K562 (cell line): ENCODE measurements around the gene RNF11. TPM values are rescaled to one million over a fixed set of nuclear protein-coding genes. Genes with fewer than 3 reads are reported as not detected.
A peak's percentile ranks its signal among the peaks of the same experiment; 100 is the strongest.

Source experiments
- ATAC-seq: fragments of 200-7000 bp; cut with Tn5 transposase; 3 replicates; pipeline ENCODE4 v1.9.1; 2020; ENCODE audit warnings: moderate library complexity
- BruUV-seq: library from RNA; stranded (reverse); fragments of 400-500 nt; replicated peaks from 2 replicates; lab custom pipeline; 2021; lab: Mats Ljungman, UMichigan
- CTCF ChIA-PET: fragments of 300-600 bp; formaldehyde crosslinking; extraction: SDS; loops from one replicate; lab custom pipeline; 2021; ENCODE audit warnings: low intra/inter-chr PET ratio; lab: Yijun Ruan, JAX
- POLR2A ChIA-PET: fragments of 300-600, 350-650 bp; sonication (Branson Sonifier 250); formaldehyde crosslinking; extraction: SDS; loops from one replicate; lab custom pipeline; 2021; ENCODE audit warnings: antibody characterized with exemption, inconsistent platforms; lab: Yijun Ruan, JAX
- DNase-seq, 4 experiments: peaks; one replicate each; pipeline versions ENCODE4 v3.0.0 to v3.0.0-alpha.2; 2011 to 2018; ENCODE audit warnings: low spot score in 3 of 4, mixed read lengths in 3 of 4; ENCODE audit errors: extremely low read depth in 1 of 4
- FAIRE-seq: peaks from 2 replicates; lab custom pipeline; 2011; peaks lifted over from hg19 to GRCh38; lab: Jason Lieb, UNC
- H2AFZ ChIP-seq: 2 replicates; pipeline ENCODE4 v1.6.0; 2011; ENCODE audit warnings: low read depth, low read length, control low read depth, inconsistent platforms
- H3K27ac ChIP-seq: fragments of 200-600 bp; 3 replicates; pipeline ENCODE4 v1.8.0; 2011; ENCODE audit warnings: low read depth, mild to moderate bottlenecking, control low read depth, inconsistent platforms, low read length, moderate library complexity, mixed read lengths; ENCODE audit errors: extremely low read depth
- H3K27me3 ChIP-seq, 2 experiments: fragments of 300-600 bp in 1 of 2; 2 replicates in 1 of 2; 3 replicates in 1 of 2; pipeline versions ENCODE4 v1.6.0 to v1.8.0; 2011; ENCODE audit warnings: inconsistent platforms in 2 of 2, low read length in 2 of 2, mild to moderate bottlenecking in 1 of 2, mixed read lengths in 1 of 2, moderate library complexity in 1 of 2; ENCODE audit not compliant: control insufficient read depth in 2 of 2, insufficient read depth in 2 of 2
- H3K36me3 ChIP-seq: fragments of 300-600 bp; 3 replicates; pipeline ENCODE4 v1.8.0; 2011; ENCODE audit warnings: mild to moderate bottlenecking, low read length, inconsistent platforms; ENCODE audit not compliant: control insufficient read depth, insufficient read depth
- H3K4me1 ChIP-seq, 2 experiments: fragments of 200-600 bp in 1 of 2; replicated peaks in 1 of 2; 2 replicates in 1 of 2; 3 replicates in 1 of 2; pipeline versions ENCODE4 v1.5.1 to v1.8.0; 2011; ENCODE audit warnings: inconsistent platforms in 2 of 2, low read length in 2 of 2, mild to moderate bottlenecking in 1 of 2, mixed read lengths in 1 of 2, moderate library complexity in 1 of 2; ENCODE audit not compliant: control insufficient read depth in 2 of 2, insufficient read depth in 2 of 2
- H3K4me2 ChIP-seq: 2 replicates; pipeline ENCODE4 v1.6.1; 2011; ENCODE audit warnings: low read length, control low read depth, inconsistent platforms, mixed read lengths; ENCODE audit not compliant: insufficient read depth
- H3K4me3 ChIP-seq: fragments of 200-600 bp; sonication (generic), shearing (Covaris generic); 2 replicates; pipeline ENCODE4 v1.5.1; 2016; ENCODE audit warnings: control low read depth, inconsistent platforms
- H3K79me2 ChIP-seq: fragments of 200-600 bp; 3 replicates; pipeline ENCODE4 v1.8.0; 2011; ENCODE audit warnings: low read length, inconsistent platforms; ENCODE audit not compliant: control insufficient read depth, insufficient read depth
- H3K9ac ChIP-seq, 2 experiments: 2 replicates each; pipeline versions ENCODE4 v1.6.0 to v1.6.1; 2011; ENCODE audit warnings: low read depth in 2 of 2, low read length in 2 of 2, control low read depth in 1 of 2, inconsistent platforms in 1 of 2, mild to moderate bottlenecking in 1 of 2, mixed read lengths in 1 of 2; ENCODE audit not compliant: insufficient read depth in 1 of 2
- H3K9me1 ChIP-seq: one replicate; pipeline ENCODE4 v1.6.0; 2011; ENCODE audit warnings: inconsistent platforms, mild to moderate bottlenecking, low read length, moderate library complexity; ENCODE audit not compliant: control insufficient read depth, insufficient read depth
- H3K9me3 ChIP-seq: replicated peaks from 2 replicates; pipeline ENCODE4 v1.5.1; 2011; ENCODE audit warnings: low read depth, low read length, inconsistent platforms; ENCODE audit not compliant: control insufficient read depth, insufficient read depth
- H4K20me1 ChIP-seq: replicated peaks from 2 replicates; pipeline ENCODE4 v1.6.1; 2011; ENCODE audit warnings: low read length, inconsistent platforms, mixed read lengths; ENCODE audit not compliant: control insufficient read depth, insufficient read depth
- BDP1 ChIP-seq: IDR thresholded peaks from 3 replicates; pipeline ENCODE4 v1.6.1; 2011; ENCODE audit not compliant: insufficient read length, insufficient read depth
- CREB3 ChIP-seq: fragments of 450-650 bp; conservative IDR thresholded peaks from 2 replicates; pipeline ENCODE4 v1.6.1; 2016; ENCODE audit warnings: missing genetic modification characterization, low read depth, mild to moderate bottlenecking, missing compliant biosample characterization, moderate library complexity
- RBFOX2 ChIP-seq: fragments of 200-400 bp; formaldehyde crosslinking; IDR thresholded peaks from 2 replicates; pipeline ENCODE4 v1.6.1; 2017; ENCODE audit warnings: low read depth, mild to moderate bottlenecking, low read length, moderate library complexity
- TAF9B ChIP-seq: fragments of 450-650 bp; IDR thresholded peaks from 2 replicates; pipeline ENCODE4 v1.6.1; 2018; ENCODE audit warnings: mild to moderate bottlenecking; ENCODE audit not compliant: partially characterized antibody
- ZBED1 ChIP-seq: IDR thresholded peaks from 2 replicates; pipeline ENCODE4 v1.6.1; 2014
- ZNF239 ChIP-seq: fragments of 250-450 bp; sonication (Bioruptor Pico); IDR thresholded peaks from 2 replicates; pipeline ENCODE4 v1.4.0; 2020; ENCODE audit warnings: mild to moderate bottlenecking
- ZNF445 ChIP-seq: fragments of 250-450 bp; sonication (Bioruptor Pico); IDR thresholded peaks from 2 replicates; pipeline ENCODE4 v1.4.0; 2020; ENCODE audit warnings: low read depth, mild to moderate bottlenecking, moderate library complexity
- WGBS: fragments of 100-300 bp; shearing (Covaris generic); methylation state at CpG from one replicate; pipeline ENCODE4 v1.1.6; 2016; ENCODE audit warnings: low coverage, mixed read lengths; ENCODE audit not compliant: insufficient coverage; ENCODE audit errors: missing lambda C conversion rate; 5-methylcytosine and 5-hydroxymethylcytosine counted together
- in situ Hi-C: fragments of 300-500 bp; cut with MboI; formaldehyde crosslinking; loops from 4 replicates; pipeline ENCODE4 v1.15.0; 2018; ENCODE audit warnings: inconsistent platforms, mixed read lengths
- intact Hi-C: fragments of 100-400 bp; cut with micrococcal nuclease; formaldehyde crosslinking; loops from 2 replicates; pipeline ENCODE4 v1.14.2; 2022
- polyA plus RNA-seq, 8 experiments: library from polyadenylated mRNA; depleted of rRNA in 4 of 8; stranded (reverse) in 5 of 8; unstranded in 3 of 8; fragments of >200 nt; fragmentation: Nextera tagmentation in 2 of 8; fragmentation: Illumina TruSeq in 1 of 8; extraction: Ambion mirVana in 2 of 8; extraction: Trizol in 1 of 8; gene quantifications; 2 replicates each; pipeline versions ENCODE4 v1.2.1 to v1.2.3, GENCODE V29; 2011 to 2014; ENCODE audit warnings: inconsistent platforms in 1 of 8, missing spikeins in 1 of 8
- total RNA-seq, 7 experiments: library from RNA; depleted of rRNA in 6 of 7; stranded (reverse); fragments of >200 nt in 6 of 7; fragmentation: Illumina TruSeq in 2 of 7; extraction: Trizol in 2 of 7; gene quantifications; 2 replicates each; pipeline versions ENCODE4 v1.2.1 to v1.2.3, GENCODE V29; 2011 to 2021; ENCODE audit warnings: low replicate concordance in 1 of 7

RNF11 gene
- total and polyA plus RNA-seq, 9 of the 15 experiments (the other 6 are each of a cell fraction or from before 2014, with no cell fraction given) = 5.7 to 34.3 (median 23.1) TPM

- in situ Hi-C loops = no loop called here
- no peaks in the 10 kb centered on the region for H3K36me3 ChIP-seq
- no peak for DNase-seq
- FAIRE-seq = no peak
- ChIA-PET CTCF (interaction anchor here (0.5 kb wide), 2 partner anchors 48 to 309 kb away, joined by 3 read pairs; no protein-coding TSS in a partner anchor), POLR2A (interaction anchor here (0.9 to 1.7 kb wide), 3 partner anchors 10 to 925 kb away, joined by 3 to 6 read pairs (median 5); no protein-coding TSS in a partner anchor)
- TF ChIP-seq TAF9B (no peak), ZBED1 (no peak), CREB3 (tag) (no peak), RBFOX2 (no peak), BDP1 (no peak), ZNF445 (CRISPR knock-in tag) (no peak), ZNF239 (CRISPR knock-in tag) (no peak)
- H3K27ac ChIP-seq = no peak overlapping the region
- no peak overlapping the region for H3K4me3 ChIP-seq
- H3K4me1 ChIP-seq = peaks cover 12 to 40% of the 10 kb centered on the region in 2 experiments; a peak in 4 of 5 replicates
- ATAC-seq = no peak; the same call in 2 of the 3 replicates
- BruUV-seq = no TSS peak
- H2AFZ ChIP-seq = peak overlapping the region; percentile 97
- H4K20me1 ChIP-seq = no peaks in the 10 kb centered on the region
- H3K9ac ChIP-seq = peak overlapping the region in 1 of 2 experiments; percentile 39; a peak in 1 of 4 replicates
- no peaks in the 10 kb centered on the region for H3K9me1 ChIP-seq
- no peaks in the 10 kb centered on the region for H3K79me2 ChIP-seq
- 80% methylated on average over 14 of the region's 17 CpGs for WGBS
- H3K9me3 ChIP-seq = no peaks in the 10 kb centered on the region
- intact Hi-C loops = loop anchor here (2.0 to 5.0 kb wide), 4 partner anchors 59 to 424 kb away; partner anchors contain the start of gene RNF11
- no peak overlapping the region for H3K4me2 ChIP-seq
- H3K27me3 ChIP-seq = no peaks in the 10 kb centered on the region
These were observed 59.9 kb downstream of the RNF11 start for GRCh38 chr1:51295926-51296325.
